ENCODE data around the gene DDX46.

GRCh38 chr5:134878403-134878802 is 119.8 kb downstream of the DDX46 start:
- TF ChIP-seq CTCF (IDR thresholded peaks at IDR 0.05 in 4 of 5, conservative IDR thresholded peaks at IDR 0.05 in 1 of 5), result no peak
- TF ChIP-seq POLR2A (IDR thresholded peaks at IDR 0.05), result no peak
